H1 (cell line): ENCODE measurements around the gene SOX13. TPM values are rescaled to one million over a fixed set of nuclear protein-coding genes. Genes with fewer than 3 reads are reported as not detected.

Experiments
- ASH2L ChIP-seq: fragments of 200-600, 300-600 bp; sonication (generic); IDR thresholded peaks from one replicate; pipeline ENCODE4 v1.7.1; 2017; ENCODE audit warnings: low read length
- ATF2 ChIP-seq: IDR thresholded peaks from 2 replicates; pipeline ENCODE4 v1.6.1; 2012; ENCODE audit warnings: low read length, inconsistent platforms
- FOSL1 ChIP-seq: IDR thresholded peaks from 2 replicates; pipeline ENCODE4 v1.6.1; 2011; ENCODE audit warnings: mild to moderate bottlenecking, low read depth, low read length, moderate library complexity; ENCODE audit not compliant: insufficient read depth
- GTF2F1 ChIP-seq: IDR thresholded peaks from 2 replicates; pipeline ENCODE4 v1.6.1; 2012; ENCODE audit warnings: low read depth, low read length, improper control_type of control experiment, borderline replicate concordance
- KDM4A ChIP-seq: IDR thresholded peaks from one replicate; pipeline ENCODE4 v1.7.1; 2012; ENCODE audit warnings: low read depth, mild to moderate bottlenecking, moderate library complexity, low read length, inconsistent platforms; ENCODE audit not compliant: severe bottlenecking
- PHF8 ChIP-seq: fragments of 200-600 bp; sonication (generic); conservative IDR thresholded peaks from 2 replicates; pipeline ENCODE4 v1.7.1; 2012; ENCODE audit warnings: low read depth, mild to moderate bottlenecking, inconsistent platforms, low read length, moderate library complexity
- SIRT6 ChIP-seq: IDR thresholded peaks from one replicate; pipeline ENCODE4 v1.7.1; 2012; ENCODE audit warnings: low read length, inconsistent platforms
- SP1 ChIP-seq: IDR thresholded peaks from 2 replicates; pipeline ENCODE4 v1.6.1; 2011; ENCODE audit warnings: low read depth, low read length
- polyA plus RNA-seq, 7 experiments: library from polyadenylated mRNA; depleted of rRNA in 3 of 7; stranded (reverse) in 5 of 7; unstranded in 2 of 7; fragments of >200 nt in 5 of 7; fragments of 200-250 nt in 2 of 7; gene quantifications; 1 replicate in 5 of 7; 2 replicates in 1 of 7; 4 replicates in 1 of 7; pipeline versions ENCODE4 v1.2.1 to v1.2.3, GENCODE V29; 2011 to 2013; ENCODE audit warnings: missing spikeins in 2 of 7, mixed read lengths in 2 of 7
- total RNA-seq: library from RNA; stranded (reverse); fragmentation: NEBNext Ultra II Directional; extraction: Animal tissue kit (Norgen Biotek cat#: 25700); gene quantifications from 2 replicates; pipeline ENCODE4 v1.2.1, GENCODE V29; 2021

Gene SOX13
- total and polyA plus RNA-seq, 2 of the 8 experiments (the other 6 are each of a cell fraction or from before 2014, with no cell fraction given) = 113 to 173 TPM

GRCh38 chr1:204155881-204156280 is 83.0 kb downstream of the SOX13 start (continued):
- TF ChIP-seq GTF2F1 (no peak), SIRT6 (no peak), ASH2L (no peak), PHF8 (no peak), ATF2 (no peak), KDM4A (no peak), FOSL1 (no peak), SP1 (no peak)
- TF ChIP-seq, all 59 proteins: peak for 0
